ENCODE measurements around the gene FKBP10. TPM values are rescaled to one million over a fixed set of nuclear protein-coding genes. Genes with fewer than 3 reads are reported as not detected.

Gene FKBP10
- total and polyA plus RNA-seq, 9 donors = 113 to 226 (median 153) TPM

DNA sequence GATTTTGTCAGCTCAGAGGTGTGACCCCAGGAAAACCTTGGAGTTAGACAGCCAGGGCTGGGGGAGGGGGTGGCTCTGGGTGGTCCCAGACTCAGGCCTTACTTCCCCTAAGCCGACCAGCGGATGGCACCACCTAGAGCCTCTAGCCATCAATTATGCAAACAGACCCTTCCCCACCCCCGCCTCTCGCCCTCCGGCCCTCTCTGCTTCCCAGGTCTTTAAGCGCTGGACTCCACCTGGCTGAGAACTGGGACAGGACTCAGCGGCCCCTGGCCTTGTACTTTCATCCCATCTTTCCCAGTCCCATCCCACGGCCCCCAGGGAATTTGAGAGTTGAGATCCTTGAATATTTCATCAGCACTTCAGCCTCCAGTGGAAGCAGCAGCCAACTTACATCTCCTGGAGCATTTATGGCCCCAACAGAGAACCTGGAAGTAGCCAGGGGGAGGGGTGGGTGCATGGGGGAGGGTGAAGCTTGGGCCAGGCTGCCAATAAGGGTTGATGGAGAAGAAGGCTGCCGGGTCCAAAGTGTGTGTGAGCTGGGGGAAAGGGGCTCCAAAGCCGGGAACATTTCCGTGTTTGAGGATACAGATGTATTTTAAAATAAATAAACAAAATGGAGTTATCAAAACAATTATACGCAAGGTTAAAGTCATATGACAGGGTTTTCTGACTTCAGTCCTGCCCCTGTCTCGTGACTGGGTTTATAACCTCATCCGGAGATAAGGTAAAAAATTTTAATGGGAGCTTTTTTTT lies 18.8 kb upstream of the FKBP10 start:
- H3K27ac ChIP-seq (ENCODE audit: low read length) = peak overlapping the region; percentile 29
- no peaks in the 10 kb centered on the region for H3K27me3 ChIP-seq (ENCODE audit: control insufficient read depth, insufficient read depth, low read length)
- no peak for DNase-seq
- 50% methylated on average over 1 of the region's 14 CpGs for WGBS (ENCODE audit: insufficient coverage)
- H3K36me3 ChIP-seq (ENCODE audit: control insufficient read depth, insufficient read depth, low read length) = no peaks in the 10 kb centered on the region
- H3K4me1 ChIP-seq (ENCODE audit: control insufficient read depth, insufficient read depth, low read length) = peaks cover 21% of the 10 kb centered on the region
- no peak overlapping the region for H3K4me3 ChIP-seq (ENCODE audit: low read length)
- no peaks in the 10 kb centered on the region for H3K9me3 ChIP-seq (replicated peaks; ENCODE audit: control insufficient read depth, low read depth, low read length)

DNA sequence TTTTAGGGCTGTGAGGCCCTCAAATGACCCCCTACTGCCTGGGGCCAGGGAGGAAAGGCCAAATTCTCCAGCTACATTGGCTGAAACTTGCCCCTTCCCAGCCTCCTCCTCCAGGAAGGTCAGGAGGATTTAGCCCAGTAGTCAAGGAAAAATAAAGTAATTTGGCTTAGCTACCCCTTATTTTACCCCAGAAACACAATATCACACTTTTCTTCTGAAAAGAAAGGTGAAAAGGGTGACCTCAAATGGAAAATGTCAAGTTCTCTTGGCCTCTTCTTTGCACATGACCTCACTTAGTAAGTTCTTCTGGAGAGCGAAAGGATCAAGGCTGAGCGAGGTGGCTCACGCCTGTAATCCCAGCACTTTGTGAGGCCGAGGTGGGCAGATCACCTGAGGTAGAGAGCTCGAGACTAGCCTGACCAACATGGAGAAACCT lies 18.2 kb upstream of the FKBP10 start:
- no peaks in the 10 kb centered on the region for H3K27me3 ChIP-seq (ENCODE audit: control insufficient read depth, insufficient read depth, low read length)
- no peak for DNase-seq
- H3K9me3 ChIP-seq (replicated peaks; ENCODE audit: control insufficient read depth, low read depth, low read length) = no peaks in the 10 kb centered on the region
- no peak overlapping the region for H3K27ac ChIP-seq (ENCODE audit: low read length)
- H3K36me3 ChIP-seq (ENCODE audit: control insufficient read depth, insufficient read depth, low read length) = no peaks in the 10 kb centered on the region
- no peak overlapping the region for H3K4me3 ChIP-seq (ENCODE audit: low read length)
- H3K4me1 ChIP-seq (ENCODE audit: control insufficient read depth, insufficient read depth, low read length) = peaks cover 21% of the 10 kb centered on the region
- WGBS (ENCODE audit: insufficient coverage) = no CpG with 5 or more reads among the region's 5 CpGs

DNA sequence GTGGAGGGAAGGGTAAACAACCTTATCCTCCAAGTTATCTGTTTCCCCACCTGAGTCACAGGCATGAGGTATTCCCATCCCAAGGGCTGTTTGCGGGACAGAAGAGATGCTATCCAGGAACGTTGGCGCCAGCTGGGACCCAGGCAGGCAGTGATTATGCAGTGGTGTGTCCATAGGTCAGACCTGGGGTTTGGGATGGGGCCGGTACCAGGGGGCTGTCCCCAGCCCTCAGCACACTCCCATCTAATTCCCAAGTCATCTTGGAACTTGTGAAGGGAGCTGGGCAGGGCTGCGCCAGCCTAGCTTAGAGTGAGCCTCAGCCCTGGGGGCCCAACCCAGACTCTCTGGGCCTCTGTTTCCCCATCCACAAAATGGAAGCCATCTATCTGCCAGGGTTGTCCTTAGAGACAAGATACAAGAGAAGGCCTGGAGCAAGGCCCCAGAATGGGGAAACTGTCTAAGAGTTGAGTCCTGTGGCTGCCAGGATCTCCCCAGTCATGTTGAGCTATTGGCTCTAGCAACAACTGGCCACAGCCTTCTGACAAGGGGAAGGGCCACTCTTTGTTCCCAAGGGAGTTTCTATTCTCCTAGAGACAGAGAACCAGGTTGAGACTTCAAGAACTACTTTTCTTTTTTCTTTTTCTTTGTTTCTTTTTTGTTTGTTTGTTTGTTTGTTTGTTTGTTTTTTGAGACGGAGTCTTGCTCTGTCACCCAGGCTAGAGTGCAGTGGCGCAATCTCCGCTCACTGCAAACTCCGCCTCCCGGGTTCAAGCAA lies 16.5 kb upstream of the FKBP10 start:
- H3K27me3 ChIP-seq (ENCODE audit: control insufficient read depth, insufficient read depth, low read length) = no peaks in the 10 kb centered on the region
- 95% methylated on average over 4 of the region's 10 CpGs for WGBS (ENCODE audit: insufficient coverage)
- no peaks in the 10 kb centered on the region for H3K9me3 ChIP-seq (replicated peaks; ENCODE audit: control insufficient read depth, low read depth, low read length)
- no peaks in the 10 kb centered on the region for H3K36me3 ChIP-seq (ENCODE audit: control insufficient read depth, insufficient read depth, low read length)
- DNase-seq = no peak
- H3K4me3 ChIP-seq (ENCODE audit: low read length) = no peak overlapping the region
- no peak overlapping the region for H3K27ac ChIP-seq (ENCODE audit: low read length)
- peaks cover 30% of the 10 kb centered on the region for H3K4me1 ChIP-seq (ENCODE audit: control insufficient read depth, insufficient read depth, low read length)

DNA sequence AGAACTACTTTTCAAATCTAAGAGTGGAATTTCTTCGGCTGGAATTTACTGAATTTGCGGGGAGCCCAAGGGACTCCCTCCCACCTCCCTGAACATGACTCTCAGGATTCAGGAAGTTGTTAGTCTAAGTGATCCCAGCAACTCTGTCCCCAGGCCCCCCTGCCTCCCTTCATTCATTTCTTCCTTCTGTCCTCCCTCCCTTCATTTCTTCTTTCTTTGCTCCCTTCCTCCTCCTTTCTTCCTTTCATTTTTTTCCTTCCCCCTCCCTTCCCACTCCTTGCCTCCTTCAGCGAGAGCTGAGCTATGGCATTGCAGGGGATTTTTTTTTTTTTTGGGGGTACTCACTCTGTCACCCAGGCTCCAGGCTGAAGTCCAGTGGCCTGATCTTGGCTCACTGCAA lies 15.4 kb upstream of the FKBP10 start:
- Histone ChIP-seq H3K4me1 (ENCODE audit: control insufficient read depth, insufficient read depth, low read length) (peaks cover 29% of the 10 kb centered on the region), H3K9me3 (replicated peaks; ENCODE audit: control insufficient read depth, low read depth, low read length) (no peaks in the 10 kb centered on the region), H3K4me3 (ENCODE audit: low read length) (no peak overlapping the region), H3K27ac (ENCODE audit: low read length) (no peak overlapping the region), H3K27me3 (ENCODE audit: control insufficient read depth, insufficient read depth, low read length) (no peaks in the 10 kb centered on the region), H3K36me3 (ENCODE audit: control insufficient read depth, insufficient read depth, low read length) (peaks cover 5% of the 10 kb centered on the region)
- 54% methylated on average over 2 of the region's 3 CpGs for WGBS (ENCODE audit: insufficient coverage)
- DNase-seq = no peak

DNA sequence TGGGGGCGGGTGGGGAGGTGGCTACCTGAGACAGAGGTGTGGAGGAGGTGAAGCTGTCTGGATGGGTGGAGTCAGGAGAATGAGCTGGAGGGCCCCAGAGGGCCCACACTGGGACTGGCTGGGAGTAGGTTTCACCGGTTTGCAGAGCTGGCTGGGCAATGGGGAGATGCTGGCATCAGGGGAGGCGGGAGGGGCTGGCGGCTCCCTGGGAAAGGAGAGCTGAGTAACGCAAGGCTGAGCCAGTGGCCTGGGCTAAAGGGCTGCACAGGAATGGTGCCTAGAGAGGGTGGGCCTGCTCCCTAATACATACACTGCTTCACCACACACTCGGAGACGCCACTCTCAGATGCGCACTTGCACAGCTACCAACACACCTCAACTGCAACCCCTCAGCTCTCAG lies 13.4 kb upstream of the FKBP10 start:
- H3K27ac ChIP-seq (ENCODE audit: low read length) = no peak overlapping the region

DNA sequence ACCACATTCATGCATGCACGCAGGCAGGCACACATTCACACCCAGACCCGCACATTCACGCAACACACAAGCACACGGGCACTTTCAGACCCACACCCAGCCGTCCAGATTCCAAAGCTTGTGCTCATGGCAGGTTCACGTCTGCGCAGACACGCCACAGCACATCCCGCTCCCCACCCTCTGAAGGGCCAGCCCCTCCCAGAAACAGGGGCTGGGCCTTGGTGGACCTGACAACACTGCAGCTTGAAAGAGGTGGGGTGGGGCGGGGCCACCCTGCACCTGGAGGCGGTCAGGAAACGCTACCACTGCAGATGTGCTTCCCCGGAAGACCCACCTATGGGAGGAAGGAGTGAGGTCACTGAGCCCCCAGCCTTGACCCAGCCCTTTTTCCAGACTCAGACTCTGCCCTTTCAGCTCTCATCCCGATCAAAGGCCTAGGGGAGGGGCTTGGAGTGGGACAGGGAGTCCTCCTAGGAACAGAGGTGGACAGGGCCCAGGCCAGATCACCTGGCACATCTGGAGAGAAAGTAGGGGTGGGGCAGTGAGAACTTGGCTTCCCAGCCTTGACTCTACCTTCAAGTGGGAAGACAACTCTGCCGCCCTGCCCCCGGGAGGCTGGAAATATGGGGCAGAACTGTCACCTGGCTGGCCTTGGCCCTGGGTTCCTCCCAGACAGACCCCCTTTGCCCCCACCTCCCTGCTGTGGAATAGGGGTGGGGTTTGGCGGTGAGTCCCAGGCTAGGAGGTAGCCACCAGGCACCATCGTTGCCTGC lies 12.0 kb upstream of the FKBP10 start:
- Histone ChIP-seq H3K9me3 (replicated peaks; ENCODE audit: control insufficient read depth, low read depth, low read length) (no peaks in the 10 kb centered on the region), H3K27ac (ENCODE audit: low read length) (no peak overlapping the region), H3K36me3 (ENCODE audit: control insufficient read depth, insufficient read depth, low read length) (peaks cover 14% of the 10 kb centered on the region), H3K4me3 (ENCODE audit: low read length) (no peak overlapping the region), H3K27me3 (ENCODE audit: control insufficient read depth, insufficient read depth, low read length) (no peaks in the 10 kb centered on the region), H3K4me1 (ENCODE audit: control insufficient read depth, insufficient read depth, low read length) (peaks cover 16% of the 10 kb centered on the region)
- WGBS (ENCODE audit: insufficient coverage) = 21% methylated on average over 4 of the region's 18 CpGs
- DNase-seq = peak; percentile 46

More for the DNA sequence above, 13.4 kb upstream of the FKBP10 start:
- Histone ChIP-seq H3K4me3 (ENCODE audit: low read length) (no peak overlapping the region), H3K4me1 (ENCODE audit: control insufficient read depth, insufficient read depth, low read length) (peaks cover 16% of the 10 kb centered on the region), H3K27me3 (ENCODE audit: control insufficient read depth, insufficient read depth, low read length) (no peaks in the 10 kb centered on the region), H3K9me3 (replicated peaks; ENCODE audit: control insufficient read depth, low read depth, low read length) (no peaks in the 10 kb centered on the region), H3K36me3 (ENCODE audit: control insufficient read depth, insufficient read depth, low read length) (peaks cover 10% of the 10 kb centered on the region)
- WGBS (ENCODE audit: insufficient coverage) = 74% methylated on average over 5 of the region's 8 CpGs
- DNase-seq = no peak

DNA sequence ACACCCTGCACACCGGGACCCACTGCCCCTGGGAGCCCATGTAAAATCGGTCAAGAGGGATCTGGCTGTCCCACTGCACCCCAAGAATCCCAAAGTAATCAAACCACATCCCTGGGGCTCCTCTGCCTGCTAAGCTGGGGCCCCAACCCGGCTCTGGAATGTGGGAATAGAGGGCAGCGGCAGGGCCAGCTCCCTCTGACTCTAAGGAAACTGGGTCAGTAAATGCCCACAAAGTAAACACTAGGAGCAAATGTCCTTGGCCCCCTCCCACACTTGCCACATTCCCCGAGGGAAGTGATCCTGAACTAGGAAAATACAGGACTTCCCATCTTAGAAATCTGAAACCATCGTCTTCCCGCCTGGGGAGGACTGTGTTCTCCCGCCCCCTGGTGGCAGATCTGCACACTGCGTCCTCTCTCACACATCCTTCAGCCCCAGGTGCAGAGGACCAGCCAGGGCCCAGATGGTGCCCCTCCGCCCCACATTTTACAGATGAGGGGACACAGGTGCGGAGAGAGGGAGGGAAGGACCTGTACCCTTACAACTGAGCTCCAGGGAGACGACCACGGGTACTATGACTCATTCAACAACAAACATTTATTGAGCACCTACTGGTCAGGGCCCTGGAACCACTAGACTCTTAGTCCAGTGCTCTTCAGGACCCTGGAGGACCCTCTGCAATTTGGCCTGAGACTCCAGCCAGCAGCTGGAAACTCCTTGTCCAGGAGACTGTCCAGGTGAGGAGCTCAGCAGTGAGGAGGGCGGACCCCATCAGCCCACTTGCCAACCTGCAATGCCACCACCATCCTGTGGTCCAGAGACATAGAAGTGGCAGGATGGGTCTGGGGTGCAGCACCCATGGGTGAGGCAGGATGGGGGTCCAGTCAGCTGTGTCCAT lies 11.2 kb upstream of the FKBP10 start:
- peak; percentile 86 for DNase-seq
- Histone ChIP-seq H3K4me3 (ENCODE audit: low read length) (no peak overlapping the region), H3K27ac (ENCODE audit: low read length) (no peak overlapping the region)

DNA sequence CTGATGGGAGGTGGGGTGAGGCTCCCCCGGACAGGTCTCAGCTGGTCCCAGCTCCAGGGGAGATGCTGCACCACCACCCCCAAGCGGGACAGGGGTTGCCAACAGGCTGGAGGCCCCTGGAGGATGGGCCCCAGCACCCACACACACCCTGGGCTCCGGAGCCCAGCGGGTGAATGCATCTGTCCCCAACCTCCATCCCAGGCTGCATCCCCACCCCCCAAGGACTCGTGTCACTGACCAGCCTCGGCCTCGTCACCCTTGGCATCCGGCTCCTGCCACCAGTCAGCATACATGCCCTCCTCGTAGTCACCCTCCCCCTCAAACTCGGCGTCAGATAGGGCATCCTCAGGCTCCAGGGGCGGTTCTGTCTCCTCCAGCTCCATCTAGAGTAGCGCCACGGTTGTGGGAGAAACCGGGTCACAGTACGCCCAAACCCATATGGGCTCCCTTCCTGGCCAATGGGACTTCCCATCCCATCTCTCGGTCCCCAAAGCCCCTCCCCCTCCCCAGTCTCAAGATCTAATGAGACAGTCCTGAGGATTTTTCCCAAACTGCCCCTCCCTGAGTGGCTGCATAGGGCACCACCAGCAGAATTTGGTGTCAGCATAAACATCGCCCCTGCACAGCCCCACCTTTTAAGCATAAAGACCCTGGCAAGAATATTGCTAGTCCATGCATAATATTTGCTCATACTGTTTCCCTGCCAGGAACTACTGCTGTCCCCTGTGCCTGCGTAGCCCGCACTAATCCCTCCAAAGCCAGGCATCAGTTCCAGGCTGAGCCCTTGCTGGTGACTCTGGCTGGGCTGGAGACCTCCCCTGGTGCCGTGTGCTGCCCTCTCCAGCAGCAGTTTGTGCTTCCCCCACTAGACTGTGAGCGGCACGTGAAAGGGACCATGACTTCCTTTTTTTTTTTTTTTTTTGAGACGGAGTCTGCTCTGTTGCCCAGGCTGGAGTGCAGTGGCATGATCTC lies 9.5 kb upstream of the FKBP10 start:
- peaks cover 31% of the 10 kb centered on the region for H3K36me3 ChIP-seq (ENCODE audit: control insufficient read depth, insufficient read depth, low read length)
- no peaks in the 10 kb centered on the region for H3K9me3 ChIP-seq (replicated peaks; ENCODE audit: control insufficient read depth, low read depth, low read length)
- no peak overlapping the region for H3K27ac ChIP-seq (ENCODE audit: low read length)
- no peak overlapping the region for H3K4me3 ChIP-seq (ENCODE audit: low read length)
- DNase-seq = peak; percentile 46
- WGBS (ENCODE audit: insufficient coverage) = 62% methylated on average over 20 of the region's 24 CpGs
- H3K27me3 ChIP-seq (ENCODE audit: control insufficient read depth, insufficient read depth, low read length) = no peaks in the 10 kb centered on the region
- peaks cover 16% of the 10 kb centered on the region for H3K4me1 ChIP-seq (ENCODE audit: control insufficient read depth, insufficient read depth, low read length)

More for the DNA sequence above, 11.2 kb upstream of the FKBP10 start:
- Histone ChIP-seq H3K27me3 (ENCODE audit: control insufficient read depth, insufficient read depth, low read length) (no peaks in the 10 kb centered on the region), H3K9me3 (replicated peaks; ENCODE audit: control insufficient read depth, low read depth, low read length) (no peaks in the 10 kb centered on the region), H3K4me1 (ENCODE audit: control insufficient read depth, insufficient read depth, low read length) (peaks cover 16% of the 10 kb centered on the region), H3K36me3 (ENCODE audit: control insufficient read depth, insufficient read depth, low read length) (peaks cover 20% of the 10 kb centered on the region)
- WGBS (ENCODE audit: insufficient coverage) = 3% methylated on average over 6 of the region's 14 CpGs
